GM23338 (cell line): ENCODE measurements around the gene STX16. TPM values are rescaled to one million over a fixed set of nuclear protein-coding genes. Genes with fewer than 3 reads are reported as not detected.

Experiments used
- ATAC-seq: fragments of 200-7000 bp; cut with Tn5 transposase; 3 replicates; pipeline ENCODE4 v1.9.1; 2020
- DNase-seq: peaks from one replicate; pipeline ENCODE4 v3.0.0-alpha.2; 2015; ENCODE audit warnings: low spot score
- H2AFZ ChIP-seq: fragments of 200-600 bp; sonication (generic); 2 replicates; pipeline ENCODE4 v1.8.0; 2016; ENCODE audit warnings: antibody characterized with exemption, mild to moderate bottlenecking, moderate library complexity
- H3F3A ChIP-seq: fragments of 200-600 bp; sonication (generic); replicated peaks from 2 replicates; pipeline ENCODE4 v1.8.0; 2017; ENCODE audit warnings: antibody characterized with exemption, mixed run types, low read depth
- H3K27ac ChIP-seq: fragments of 200-600 bp; sonication (generic); 2 replicates; pipeline ENCODE4 v1.6.1; 2016; ENCODE audit warnings: low read depth
- H3K27me3 ChIP-seq: fragments of 200-600 bp; sonication (generic); 2 replicates; pipeline ENCODE4 v1.8.0; 2016; ENCODE audit warnings: mild to moderate bottlenecking, mixed run types, moderate library complexity; ENCODE audit not compliant: insufficient read depth
- H3K36me3 ChIP-seq: fragments of 200-600 bp; sonication (generic); 2 replicates; pipeline ENCODE4 v1.8.0; 2016; ENCODE audit warnings: mild to moderate bottlenecking; ENCODE audit not compliant: insufficient read depth
- H3K4me1 ChIP-seq: fragments of 200-600 bp; sonication (generic); 2 replicates; pipeline ENCODE4 v1.8.0; 2016; ENCODE audit warnings: mild to moderate bottlenecking, moderate library complexity; ENCODE audit not compliant: insufficient read depth
- H3K4me2 ChIP-seq: fragments of 200-600 bp; sonication (generic); 2 replicates; pipeline ENCODE4 v1.7.1; 2017; ENCODE audit warnings: mixed run types
- H3K4me3 ChIP-seq: fragments of 200-600 bp; sonication (generic); 2 replicates; pipeline ENCODE4 v1.6.1; 2016; ENCODE audit warnings: mixed run types
- H3K79me2 ChIP-seq: fragments of 200-600 bp; sonication (generic); replicated peaks from 2 replicates; pipeline ENCODE4 v1.8.0; 2017; ENCODE audit warnings: mild to moderate bottlenecking; ENCODE audit not compliant: insufficient read depth
- H3K9me2 ChIP-seq: fragments of 200-600 bp; sonication (generic); 2 replicates; pipeline ENCODE4 v1.8.0; 2017; ENCODE audit not compliant: insufficient read depth
- H4K20me1 ChIP-seq: fragments of 200-600 bp; sonication (generic); replicated peaks from 2 replicates; pipeline ENCODE4 v1.8.0; 2017; ENCODE audit warnings: mild to moderate bottlenecking; ENCODE audit not compliant: insufficient read depth
- H3K27ac Mint-ChIP-seq: 2 replicates; pipeline ENCODE4 v1.8.0; 2020; ENCODE audit warnings: inconsistent platforms, mild to moderate bottlenecking, moderate library complexity, mixed read lengths
- H3K27me3 Mint-ChIP-seq: 3 replicates; pipeline ENCODE4 v1.8.0; 2022; ENCODE audit warnings: low read depth, mild to moderate bottlenecking, moderate library complexity, mixed read lengths, inconsistent platforms; ENCODE audit not compliant: insufficient read depth, poor library complexity
- H3K36me3 Mint-ChIP-seq: 3 replicates; pipeline ENCODE4 v1.8.0; 2021; ENCODE audit warnings: low read depth, mild to moderate bottlenecking, inconsistent platforms, moderate library complexity, mixed read lengths
- H3K4me1 Mint-ChIP-seq: 3 replicates; pipeline ENCODE4 v1.8.0; 2020; ENCODE audit warnings: mild to moderate bottlenecking, inconsistent platforms, mixed read lengths
- H3K4me3 Mint-ChIP-seq: 3 replicates; pipeline ENCODE4 v1.8.0; 2021; ENCODE audit warnings: moderate library complexity, mild to moderate bottlenecking, inconsistent platforms, mixed read lengths
- H3K9me3 Mint-ChIP-seq: 3 replicates; pipeline ENCODE4 v1.8.0; 2020; ENCODE audit warnings: moderate library complexity, mild to moderate bottlenecking, inconsistent platforms, mixed read lengths
- CREB1 ChIP-seq: fragments of 250-450 bp; sonication (Bioruptor Pico); IDR thresholded peaks from 2 replicates; pipeline ENCODE4 v1.5.0; 2020; ENCODE audit warnings: low read depth, mild to moderate bottlenecking, moderate library complexity
- CTCF ChIP-seq, 2 experiments: fragments of 200-600 bp in 1 of 2; sonication (generic) in 1 of 2; conservative IDR thresholded peaks; 2 replicates each; pipeline versions ENCODE4 v1.5.1 to v1.6.1; 2016 to 2017; ENCODE audit warnings: antibody characterized with exemption in 2 of 2, low read depth in 2 of 2, mild to moderate bottlenecking in 2 of 2, moderate library complexity in 1 of 2
- ETS1 ChIP-seq: IDR thresholded peaks from 2 replicates; pipeline ENCODE4 v1.6.1; 2016; ENCODE audit warnings: antibody characterized with exemption
- EZH2 ChIP-seq: fragments of 200-600 bp; sonication (generic); IDR thresholded peaks from one replicate; pipeline ENCODE4 v1.8.0; 2017; ENCODE audit warnings: antibody characterized with exemption, mild to moderate bottlenecking, low read depth; ENCODE audit not compliant: unreplicated experiment
- EZH2phosphoT487 ChIP-seq: fragments of 200-600 bp; sonication (generic); IDR thresholded peaks from one replicate; pipeline ENCODE4 v1.8.1; 2018; ENCODE audit warnings: antibody characterized with exemption; ENCODE audit not compliant: unreplicated experiment
- JUNB ChIP-seq: IDR thresholded peaks from one replicate; pipeline ENCODE4 v1.6.1; 2016; ENCODE audit warnings: antibody characterized with exemption; ENCODE audit not compliant: unreplicated experiment
- NANOG ChIP-seq: IDR thresholded peaks from 2 replicates; pipeline ENCODE4 v1.6.1; 2016; ENCODE audit warnings: antibody characterized with exemption, borderline replicate concordance
- POLR2AphosphoS5 ChIP-seq: IDR thresholded peaks from 2 replicates; pipeline ENCODE4 v1.6.1; 2016; ENCODE audit warnings: antibody characterized with exemption, low read depth
- REST ChIP-seq: IDR thresholded peaks from one replicate; pipeline ENCODE4 v1.6.1; 2018; ENCODE audit warnings: antibody characterized with exemption; ENCODE audit not compliant: unreplicated experiment
- STAT1 ChIP-seq: IDR thresholded peaks from one replicate; pipeline ENCODE4 v1.6.1; 2016; ENCODE audit warnings: antibody characterized with exemption; ENCODE audit not compliant: unreplicated experiment
- ZNF114 ChIP-seq: fragments of 250-450 bp; sonication (Bioruptor Pico); IDR thresholded peaks from 2 replicates; pipeline ENCODE4 v1.5.0; 2020; ENCODE audit warnings: mild to moderate bottlenecking, moderate library complexity
- ZNF331 ChIP-seq: fragments of 250-450 bp; sonication (Bioruptor Pico); IDR thresholded peaks from 2 replicates; pipeline ENCODE4 v1.5.0; 2020; ENCODE audit warnings: low read depth, mild to moderate bottlenecking, moderate library complexity
- ZNF462 ChIP-seq: fragments of 250-450 bp; sonication (Bioruptor Pico); IDR thresholded peaks from 2 replicates; pipeline ENCODE4 v1.5.0; 2020; ENCODE audit warnings: mild to moderate bottlenecking, moderate library complexity
- polyA plus RNA-seq: library from polyadenylated mRNA; unstranded; fragments of >200 nt; fragmentation: Nextera tagmentation; extraction: Ambion mirVana; gene quantifications from 2 replicates; pipeline ENCODE4 v1.2.1, GENCODE V29; 2016
- total RNA-seq: library from RNA; depleted of rRNA; stranded (reverse); fragments of >200 nt; shearing (Covaris generic); gene quantifications from 2 replicates; pipeline ENCODE4 v1.2.3, GENCODE V29; 2014

Gene STX16
- total and polyA plus RNA-seq, 2 experiments from 2014 or later, result 31.2 to 70.5 TPM

- peaks cover 32% of the 10 kb centered on the region for H3K36me3 Mint-ChIP-seq
- no peaks in the 10 kb centered on the region for H3K79me2 ChIP-seq
- H3F3A ChIP-seq, result no peaks in the 10 kb centered on the region
- H3K4me1 Mint-ChIP-seq, result peaks cover 5% of the 10 kb centered on the region; the same call in 1 of the 3 replicates
- no peaks in the 10 kb centered on the region for H3K9me2 ChIP-seq
- ATAC-seq (no peak), DNase-seq (no peak)
- peaks cover 7% of the 10 kb centered on the region for H3K27me3 Mint-ChIP-seq
- 0 out of 2 replicates have a peak, but pooled peaks cover 9% of the 10 kb centered on the region for H3K36me3 ChIP-seq
- H3K27me3 ChIP-seq, result no peaks in the 10 kb centered on the region
- no peak overlapping the region for H3K27ac Mint-ChIP-seq
- no peak overlapping the region for H3K4me3 Mint-ChIP-seq
- no peak for TF ChIP-seq ETS1
- no peak for TF ChIP-seq JUNB
- TF ChIP-seq EZH2phosphoT487, result no peak
- no peak for TF ChIP-seq ZNF462 (CRISPR knock-in tag)
- no peak for TF ChIP-seq POLR2AphosphoS5
- no peak for TF ChIP-seq REST
- TF ChIP-seq ZNF114, result no peak
- TF ChIP-seq ZNF331 (CRISPR knock-in tag), result no peak
- TF ChIP-seq EZH2, result no peak
- TF ChIP-seq NANOG, result no peak
- TF ChIP-seq CTCF (conservative IDR thresholded peaks at IDR 0.05; ENCODE audit: low read depth in 2 of 2), result no peak
- TF ChIP-seq STAT1, result no peak
- TF ChIP-seq CREB1 (CRISPR knock-in tag), result no peak
- no peaks in the 10 kb centered on the region for H3K4me1 ChIP-seq
- H3K9me3 Mint-ChIP-seq, result peaks cover 7% of the 10 kb centered on the region; the same call in 2 of the 3 replicates
- no peak overlapping the region for H3K4me2 ChIP-seq
- no peak overlapping the region for H3K4me3 ChIP-seq
- no peak overlapping the region for H3K27ac ChIP-seq
- no peaks in the 10 kb centered on the region for H4K20me1 ChIP-seq
- H2AFZ ChIP-seq, result no peak overlapping the region
Measured at GRCh38 chr20:58708246-58708931, 57.3 kb downstream of the STX16 start.
